ENCODE measurements around the gene IL3.

IL3 gene

DNA sequence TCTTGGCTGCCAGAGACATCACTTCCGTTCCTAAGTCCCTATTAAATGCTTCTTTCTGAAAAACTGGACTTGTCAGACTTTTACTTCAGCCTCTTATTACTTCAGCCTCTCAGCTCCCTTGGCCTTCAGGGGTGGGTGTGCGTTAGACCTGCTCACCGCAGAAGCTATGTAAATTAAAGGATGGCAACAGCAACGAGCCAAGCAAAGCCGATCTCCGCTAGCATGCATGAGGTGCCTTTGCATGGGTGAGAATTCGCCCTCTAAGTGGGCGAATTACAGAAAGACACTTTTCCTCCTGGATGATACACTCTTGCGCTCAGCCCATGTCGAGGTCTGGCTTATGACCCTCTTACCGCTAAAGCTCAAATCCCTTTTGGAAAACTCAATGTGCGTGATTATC lies 10.9 kb upstream of the IL3 start:
- H3K36me3 ChIP-seq (ENCODE audit: control insufficient read depth, insufficient read depth, low read length) = no peaks in the 10 kb centered on the region
- no peak overlapping the region for H3K27ac ChIP-seq (ENCODE audit: insufficient read depth, low read depth, low read length, poor library complexity, severe bottlenecking)
- H3K9me3 ChIP-seq (ENCODE audit: control insufficient read depth, low read length) = no peaks in the 10 kb centered on the region
- no peaks in the 10 kb centered on the region for H3K4me1 ChIP-seq (ENCODE audit: control insufficient read depth, insufficient read depth, low read length)
- 94 to 95% methylated on average over 12 of the region's 12 CpGs for WGBS, 2 experiments
- H3K27me3 ChIP-seq (ENCODE audit: control insufficient read depth, insufficient read depth, low read length, poor library complexity, severe bottlenecking) = no peaks in the 10 kb centered on the region
- no peak overlapping the region for H3K4me3 ChIP-seq (ENCODE audit: insufficient read depth, low read depth, low read length)

DNA sequence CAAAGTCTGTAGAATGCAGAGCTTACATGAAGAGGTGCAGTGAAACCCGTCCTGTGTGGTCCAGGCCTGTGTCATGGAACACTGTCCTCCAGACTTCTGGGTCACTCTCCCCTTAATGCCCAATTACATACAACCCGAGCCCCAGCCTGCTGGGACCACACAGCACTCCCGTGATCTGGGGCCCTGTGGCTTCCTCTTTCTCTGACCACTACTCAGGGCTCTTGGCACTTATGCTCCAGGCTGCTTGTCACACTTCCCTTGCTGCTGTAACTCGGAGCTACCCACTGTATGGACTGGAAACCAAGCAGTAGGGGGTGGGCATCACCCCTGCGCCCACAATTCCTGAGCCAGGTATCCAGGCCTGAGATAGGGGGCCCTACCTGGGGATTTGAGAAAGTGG lies 10.3 kb upstream of the IL3 start:
- H3K4me3 ChIP-seq (ENCODE audit: insufficient read depth, low read depth, low read length) = no peak overlapping the region
- no peaks in the 10 kb centered on the region for H3K4me1 ChIP-seq (ENCODE audit: control insufficient read depth, insufficient read depth, low read length)
- no peaks in the 10 kb centered on the region for H3K9me3 ChIP-seq (ENCODE audit: control insufficient read depth, low read length)
- H3K27me3 ChIP-seq (ENCODE audit: control insufficient read depth, insufficient read depth, low read length, poor library complexity, severe bottlenecking) = no peaks in the 10 kb centered on the region
- WGBS, 2 experiments = 88 to 91% methylated on average over 5 of the region's 5 CpGs
- no peak overlapping the region for H3K27ac ChIP-seq (ENCODE audit: insufficient read depth, low read depth, low read length, poor library complexity, severe bottlenecking)
- no peaks in the 10 kb centered on the region for H3K36me3 ChIP-seq (ENCODE audit: control insufficient read depth, insufficient read depth, low read length)

DNA sequence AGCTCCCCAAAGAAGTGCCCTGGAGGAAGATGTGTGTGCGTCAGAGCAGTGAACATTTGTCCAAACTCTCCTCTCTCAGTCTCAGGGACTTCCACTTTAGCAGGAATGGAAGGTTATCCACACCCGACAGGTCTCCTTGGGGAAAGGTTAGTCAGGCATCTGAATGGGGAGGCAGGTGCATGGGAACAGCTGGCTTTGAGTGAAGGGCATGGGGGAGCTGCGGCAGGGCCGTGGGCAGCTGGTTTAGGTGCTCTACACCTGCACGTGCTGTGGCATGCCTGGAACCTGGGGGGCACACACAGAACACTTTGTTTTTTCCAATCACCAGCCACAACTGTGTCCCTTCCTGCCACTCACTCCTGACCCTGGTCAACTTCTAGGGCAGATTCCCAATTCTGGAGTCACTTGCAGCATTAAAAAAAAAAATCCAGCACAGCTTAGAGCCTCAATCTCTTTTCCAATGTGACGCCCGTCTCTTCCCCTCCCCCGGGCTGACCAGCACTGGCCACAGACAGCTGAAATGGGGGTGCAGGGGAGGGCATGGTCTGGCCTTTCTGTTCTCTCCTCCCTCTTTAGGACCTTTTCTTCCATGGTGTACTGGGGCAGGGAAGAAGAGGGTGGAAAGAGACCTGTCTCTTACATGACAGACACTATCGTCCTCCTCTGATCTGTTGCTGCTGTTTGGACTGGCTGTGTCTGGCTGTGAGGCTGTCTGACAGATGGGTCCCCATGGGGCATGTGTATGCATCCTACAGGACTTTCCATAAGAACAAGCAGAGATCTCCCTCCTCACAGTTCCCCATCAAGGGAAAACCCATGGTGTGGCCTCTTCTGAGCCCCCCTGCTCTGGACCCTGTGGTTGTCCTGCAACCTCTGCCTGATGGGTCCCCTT lies 9.5 kb upstream of the IL3 start:
- 90% methylated on average over 9 of the region's 9 CpGs for WGBS, 2 experiments

DNA sequence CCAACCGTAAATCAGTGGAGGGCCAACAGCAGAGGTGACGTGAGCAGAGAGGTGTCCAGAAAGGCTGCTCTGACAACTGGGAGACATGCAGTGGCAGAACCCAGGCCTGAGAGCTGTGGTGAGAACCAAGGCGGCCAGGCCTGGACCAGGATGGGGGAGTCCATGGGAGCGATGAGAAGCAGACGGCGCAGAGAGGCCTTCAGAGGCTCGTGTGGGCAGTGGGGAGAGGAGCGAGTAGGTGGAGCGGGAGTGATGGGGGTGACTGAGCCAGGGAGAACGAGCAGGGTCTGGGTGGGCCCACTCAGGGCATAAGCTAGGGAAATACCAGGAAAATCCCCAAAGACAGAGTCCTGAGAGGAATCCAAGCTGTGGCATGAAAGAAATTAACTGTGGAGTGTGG lies 7.9 kb upstream of the IL3 start:
- Histone ChIP-seq H3K27me3 (ENCODE audit: control insufficient read depth, insufficient read depth, low read length, poor library complexity, severe bottlenecking) (no peaks in the 10 kb centered on the region), H3K4me1 (ENCODE audit: control insufficient read depth, insufficient read depth, low read length) (no peaks in the 10 kb centered on the region), H3K4me3 (ENCODE audit: insufficient read depth, low read depth, low read length) (no peak overlapping the region), H3K36me3 (ENCODE audit: control insufficient read depth, insufficient read depth, low read length) (no peaks in the 10 kb centered on the region), H3K9me3 (ENCODE audit: control insufficient read depth, low read length) (no peaks in the 10 kb centered on the region), H3K27ac (ENCODE audit: insufficient read depth, low read depth, low read length, poor library complexity, severe bottlenecking) (no peak overlapping the region)
- WGBS, 2 experiments = 85 to 88% methylated on average over 10 of the region's 10 CpGs

More for the DNA sequence above, 9.5 kb upstream of the IL3 start:
- Histone ChIP-seq H3K27ac (ENCODE audit: insufficient read depth, low read depth, low read length, poor library complexity, severe bottlenecking) (no peak overlapping the region), H3K4me1 (ENCODE audit: control insufficient read depth, insufficient read depth, low read length) (no peaks in the 10 kb centered on the region), H3K36me3 (ENCODE audit: control insufficient read depth, insufficient read depth, low read length) (no peaks in the 10 kb centered on the region), H3K27me3 (ENCODE audit: control insufficient read depth, insufficient read depth, low read length, poor library complexity, severe bottlenecking) (no peaks in the 10 kb centered on the region), H3K4me3 (ENCODE audit: insufficient read depth, low read depth, low read length) (no peak overlapping the region), H3K9me3 (ENCODE audit: control insufficient read depth, low read length) (no peaks in the 10 kb centered on the region)

DNA sequence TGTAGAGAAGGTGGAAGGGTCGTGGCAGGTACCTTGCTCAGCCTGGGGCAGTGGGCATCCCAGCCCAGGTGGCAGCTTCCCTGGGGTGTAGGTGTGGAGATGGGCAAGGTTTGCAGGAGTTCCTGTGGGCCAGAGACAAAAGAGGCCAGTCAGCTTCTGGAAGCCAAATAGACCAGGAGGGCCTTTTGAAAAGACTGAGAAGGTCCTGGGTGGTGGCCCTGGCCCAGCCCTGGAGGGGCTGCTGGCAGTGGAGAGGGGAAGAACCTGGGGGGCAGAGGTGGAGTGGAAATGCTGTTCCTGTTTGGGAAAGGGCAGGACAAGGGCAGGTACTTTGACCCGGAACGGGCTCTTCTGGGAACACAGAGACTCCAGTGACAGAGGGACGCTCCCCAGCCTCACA lies 7.0 kb upstream of the IL3 start:
- 87 to 95% methylated on average over 4 of the region's 4 CpGs for WGBS, 2 experiments
- Histone ChIP-seq H3K4me1 (ENCODE audit: control insufficient read depth, insufficient read depth, low read length) (no peaks in the 10 kb centered on the region), H3K27ac (ENCODE audit: insufficient read depth, low read depth, low read length, poor library complexity, severe bottlenecking) (no peak overlapping the region), H3K4me3 (ENCODE audit: insufficient read depth, low read depth, low read length) (no peak overlapping the region), H3K36me3 (ENCODE audit: control insufficient read depth, insufficient read depth, low read length) (no peaks in the 10 kb centered on the region), H3K9me3 (ENCODE audit: control insufficient read depth, low read length) (no peaks in the 10 kb centered on the region), H3K27me3 (ENCODE audit: control insufficient read depth, insufficient read depth, low read length, poor library complexity, severe bottlenecking) (no peaks in the 10 kb centered on the region)

DNA sequence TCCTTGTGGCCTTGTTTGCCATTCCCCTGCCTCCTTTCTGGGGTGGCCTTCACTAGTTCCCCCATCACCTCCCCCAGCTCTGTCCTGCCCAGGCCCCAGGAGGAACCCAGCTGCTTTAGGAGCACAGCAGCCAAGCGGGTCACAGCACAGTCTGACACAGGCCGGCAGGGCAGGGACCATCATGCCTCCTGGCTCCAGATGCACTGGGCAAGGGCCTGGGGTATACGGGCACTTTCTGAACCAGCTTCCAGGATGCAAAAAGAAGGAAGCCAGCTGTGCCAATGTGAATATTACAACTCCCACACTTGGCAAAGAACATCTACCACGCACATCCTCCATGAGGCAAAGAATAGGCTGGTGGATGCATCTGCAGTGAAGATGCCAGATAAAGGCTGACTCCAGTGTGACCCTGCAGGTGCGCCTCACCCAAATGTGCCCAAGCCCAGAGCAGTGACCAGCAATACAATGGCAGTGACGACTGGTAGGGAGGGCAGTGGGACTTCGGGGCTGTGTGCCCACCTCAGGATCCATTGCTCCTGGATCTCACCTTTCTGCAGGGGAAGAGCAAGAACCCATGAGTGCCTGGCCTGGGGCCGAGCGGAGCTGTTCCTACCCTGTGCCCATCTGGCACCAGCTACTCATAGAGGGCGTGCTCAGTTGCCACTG lies 6.3 kb upstream of the IL3 start:
- Histone ChIP-seq H3K9me3 (ENCODE audit: control insufficient read depth, low read length) (no peaks in the 10 kb centered on the region), H3K27me3 (ENCODE audit: control insufficient read depth, insufficient read depth, low read length, poor library complexity, severe bottlenecking) (no peaks in the 10 kb centered on the region), H3K36me3 (ENCODE audit: control insufficient read depth, insufficient read depth, low read length) (no peaks in the 10 kb centered on the region), H3K4me3 (ENCODE audit: insufficient read depth, low read depth, low read length) (no peak overlapping the region), H3K4me1 (ENCODE audit: control insufficient read depth, insufficient read depth, low read length) (no peaks in the 10 kb centered on the region), H3K27ac (ENCODE audit: insufficient read depth, low read depth, low read length, poor library complexity, severe bottlenecking) (no peak overlapping the region)
- 94% methylated on average over 10 of the region's 10 CpGs for WGBS, 2 experiments

DNA sequence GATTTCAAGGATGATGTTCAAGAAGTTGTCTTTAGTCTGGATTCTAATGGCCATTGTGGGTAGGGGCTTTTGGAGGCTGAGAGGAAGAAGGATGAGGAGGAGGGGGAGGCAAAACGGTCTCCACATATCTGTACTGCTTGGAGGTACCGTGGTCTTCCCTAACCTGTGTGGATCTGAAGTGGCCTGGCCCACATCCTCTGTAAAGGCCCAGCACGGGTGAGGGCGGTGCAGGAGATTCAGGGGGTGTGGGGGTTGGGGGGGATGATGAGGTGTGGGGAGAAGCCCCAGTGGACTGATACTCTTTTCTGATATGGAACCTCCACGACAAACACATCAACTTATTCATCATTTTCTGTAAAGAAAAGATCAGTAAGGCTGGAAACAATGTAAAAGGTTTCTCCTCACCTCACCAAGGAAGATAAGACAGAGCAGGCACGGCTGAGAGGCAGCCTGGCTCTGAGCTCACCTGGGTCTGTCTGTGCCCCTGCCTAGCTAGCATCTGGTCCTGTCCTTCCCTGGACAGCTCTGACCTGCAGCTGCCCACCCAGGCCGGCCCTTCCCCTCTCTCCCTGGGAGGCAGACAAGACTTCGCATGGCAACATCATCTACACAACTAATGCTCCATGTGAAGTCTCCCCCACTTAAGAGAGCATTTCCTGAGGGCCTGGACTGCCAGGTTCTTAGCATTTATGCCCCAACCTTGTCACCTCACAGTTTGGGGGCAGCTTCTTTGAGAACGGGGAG lies 5.6 kb upstream of the IL3 start:
- Histone ChIP-seq H3K27ac (ENCODE audit: insufficient read depth, low read depth, low read length, poor library complexity, severe bottlenecking) (no peak overlapping the region), H3K9me3 (ENCODE audit: control insufficient read depth, low read length) (no peaks in the 10 kb centered on the region), H3K4me3 (ENCODE audit: insufficient read depth, low read depth, low read length) (no peak overlapping the region), H3K36me3 (ENCODE audit: control insufficient read depth, insufficient read depth, low read length) (no peaks in the 10 kb centered on the region), H3K27me3 (ENCODE audit: control insufficient read depth, insufficient read depth, low read length, poor library complexity, severe bottlenecking) (no peaks in the 10 kb centered on the region), H3K4me1 (ENCODE audit: control insufficient read depth, insufficient read depth, low read length) (no peaks in the 10 kb centered on the region)
- 85 to 90% methylated on average over 8 to 9 of the region's 9 CpGs for WGBS, 2 experiments

DNA sequence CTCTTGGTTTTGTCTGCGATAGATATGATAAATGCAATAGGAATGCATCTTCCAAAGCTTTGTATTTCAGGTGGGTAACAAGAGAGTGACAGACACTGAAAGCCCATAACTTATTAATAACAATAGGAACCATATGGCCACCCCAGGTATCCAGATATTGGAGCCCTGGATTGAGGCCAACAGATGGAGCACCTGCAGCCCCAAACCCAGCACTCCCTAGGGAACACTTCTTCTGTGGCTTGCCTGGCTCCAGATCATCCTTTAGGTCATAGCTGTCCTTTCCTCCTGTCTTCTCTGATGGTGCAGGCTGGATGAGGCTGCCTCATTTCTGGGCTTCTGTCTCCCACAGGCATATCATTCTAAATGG lies 5.0 kb upstream of the IL3 start:
- WGBS, 2 experiments = 82% methylated on average over 1 of the region's 1 CpG; no CpG with 5 or more reads in 1 of the 2 experiments
- no peaks in the 10 kb centered on the region for H3K27me3 ChIP-seq (ENCODE audit: control insufficient read depth, insufficient read depth, low read length, poor library complexity, severe bottlenecking)
- H3K27ac ChIP-seq (ENCODE audit: insufficient read depth, low read depth, low read length, poor library complexity, severe bottlenecking) = no peak overlapping the region
- H3K36me3 ChIP-seq (ENCODE audit: control insufficient read depth, insufficient read depth, low read length) = no peaks in the 10 kb centered on the region
- H3K9me3 ChIP-seq (ENCODE audit: control insufficient read depth, low read length) = no peaks in the 10 kb centered on the region
- no peak overlapping the region for H3K4me3 ChIP-seq (ENCODE audit: insufficient read depth, low read depth, low read length)
- no peaks in the 10 kb centered on the region for H3K4me1 ChIP-seq (ENCODE audit: control insufficient read depth, insufficient read depth, low read length)

DNA sequence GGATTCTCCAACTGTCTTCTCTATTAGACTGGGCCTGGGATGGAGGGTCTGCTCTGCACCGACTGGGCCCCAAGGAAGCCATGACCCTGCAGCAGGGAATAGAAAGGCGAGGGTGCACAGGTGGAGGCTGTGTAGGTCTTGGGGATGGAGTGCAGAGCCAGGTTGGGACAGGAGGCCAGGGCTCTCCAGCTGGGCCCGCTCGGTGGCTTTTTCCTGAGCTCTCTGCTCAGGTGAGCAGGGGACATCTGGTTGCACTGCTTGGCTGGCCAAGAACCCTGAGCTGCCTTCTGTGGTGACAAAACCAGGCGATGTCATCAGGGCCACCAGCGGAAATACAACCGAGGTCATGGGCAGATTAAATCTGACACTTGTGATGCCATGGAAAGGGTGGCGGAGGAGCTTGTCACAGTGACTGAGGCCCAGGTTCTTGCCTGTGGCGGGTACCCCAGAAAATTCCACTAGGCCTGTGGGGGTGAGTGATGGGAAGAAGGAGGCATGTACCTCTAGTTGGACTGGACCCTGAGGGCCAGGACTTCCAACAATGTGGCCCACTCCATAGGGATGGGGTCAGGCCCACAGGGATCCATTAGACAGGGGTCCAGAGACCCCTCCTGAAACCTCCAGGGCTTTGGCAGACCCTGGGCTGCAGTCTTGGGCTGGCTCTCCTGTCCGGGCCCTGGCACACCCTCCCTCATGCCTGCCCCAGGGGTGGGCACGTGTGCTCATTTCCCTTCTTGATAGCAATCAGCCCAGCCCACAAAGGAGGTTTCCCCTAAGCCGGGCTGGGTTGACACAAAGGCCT lies 4.4 kb upstream of the IL3 start:
- WGBS, 2 experiments = 87% methylated on average over 12 of the region's 12 CpGs
- H3K27me3 ChIP-seq (ENCODE audit: control insufficient read depth, insufficient read depth, low read length, poor library complexity, severe bottlenecking) = no peaks in the 10 kb centered on the region
- no peak overlapping the region for H3K4me3 ChIP-seq (ENCODE audit: insufficient read depth, low read depth, low read length)
- H3K9me3 ChIP-seq (ENCODE audit: control insufficient read depth, low read length) = no peaks in the 10 kb centered on the region
- no peaks in the 10 kb centered on the region for H3K4me1 ChIP-seq (ENCODE audit: control insufficient read depth, insufficient read depth, low read length)
- H3K36me3 ChIP-seq (ENCODE audit: control insufficient read depth, insufficient read depth, low read length) = no peaks in the 10 kb centered on the region
- H3K27ac ChIP-seq (ENCODE audit: insufficient read depth, low read depth, low read length, poor library complexity, severe bottlenecking) = no peak overlapping the region

Measured in ectodermal cell (in vitro differentiated cells).